Gastrocnemius medialis (tissue), 4 donors: ENCODE data around the gene ALOX15. TPM values are rescaled to one million over a fixed set of nuclear protein-coding genes. Genes with fewer than 3 reads are reported as not detected.
"Not testable (repeated sequence)": the region's sequence is repeated elsewhere in the genome, so short reads cannot be mapped to it uniquely, and the experiment has no call there.

ENCODE experiments used
- ATAC-seq, 2 donors: fragments of 150-250 bp; one replicate each; pipeline ENCODE4 v1.9.1; 2016
- DNase-seq, 2 donors: peaks; one replicate each; pipeline ENCODE4 v3.0.0-alpha.2; 2019
- H3K27ac ChIP-seq, 4 donors: fragments of 200-600 bp; sonication (generic); 1 replicate in 1 of 4; 2 replicates in 3 of 4; pipeline ENCODE4 v1.5.1; 2016 to 2018; ENCODE audit warnings: mild to moderate bottlenecking in 2 of 4, moderate library complexity in 1 of 4
- H3K27me3 ChIP-seq, 3 donors: fragments of 200-600 bp; sonication (generic) in 2 of 3; 1 replicate in 1 of 3; 2 replicates in 2 of 3; pipeline versions ENCODE4 v1.5.1 to v1.6.0; 2016 to 2019; ENCODE audit warnings: mild to moderate bottlenecking in 1 of 3, moderate library complexity in 1 of 3
- H3K36me3 ChIP-seq, 2 donors: fragments of 200-600 bp; sonication (generic) in 1 of 2; one replicate each; pipeline ENCODE4 v1.5.1; 2017 to 2018
- H3K4me1 ChIP-seq, 2 donors: fragments of 200-600 bp; sonication (generic) in 1 of 2; one replicate each; pipeline ENCODE4 v1.5.1; 2016 to 2017; ENCODE audit warnings: mild to moderate bottlenecking in 2 of 2
- H3K4me3 ChIP-seq, 4 donors: fragments of 200-600 bp; sonication (generic) in 3 of 4; 1 replicate in 1 of 4; 2 replicates in 3 of 4; pipeline ENCODE4 v1.5.1; 2016 to 2019; ENCODE audit warnings: mild to moderate bottlenecking in 2 of 4
- H3K9me3 ChIP-seq, 3 donors: fragments of 200-600 bp; sonication (generic) in 2 of 3; 1 replicate in 1 of 3; 2 replicates in 2 of 3; pipeline ENCODE4 v1.5.1; 2016 to 2019
- CTCF ChIP-seq, 5 experiments: fragments of 450-650 bp in 3 of 5; fragments of 200-600 bp in 2 of 5; sonication (generic) in 2 of 5; IDR thresholded peaks in 4 of 5; conservative IDR thresholded peaks in 1 of 5; 1 replicate in 4 of 5; 2 replicates in 1 of 5; pipeline ENCODE4 v1.5.1; 2016 to 2019; ENCODE audit warnings: antibody characterized with exemption in 5 of 5, mild to moderate bottlenecking in 3 of 5, moderate library complexity in 3 of 5
- POLR2A ChIP-seq, 2 donors: fragments of 450-650 bp; IDR thresholded peaks; one replicate each; pipeline ENCODE4 v1.6.1; 2017; ENCODE audit warnings: antibody characterized with exemption in 2 of 2, mild to moderate bottlenecking in 2 of 2, moderate library complexity in 2 of 2
- in situ Hi-C, 4 donors: fragments of 200-750 bp; cut with MboI; loops; one replicate each; pipeline versions ENCODE4 v1.15.0 to v1.8.0; 2017; ENCODE audit warnings: low sequenced_read_pairs in 4 of 4
- intact Hi-C: fragments of 100-400 bp; cut with DNase I; formaldehyde crosslinking; loops from one replicate; pipeline ENCODE4 v1.15.1; 2023; ENCODE audit warnings: low total_unique reads
- total RNA-seq, 4 donors: library from RNA; depleted of rRNA; stranded (reverse); fragments of >200 nt; gene quantifications; one replicate each; pipeline versions ENCODE4 v1.1.0 to v1.2.3, GENCODE V29; 2016

ALOX15 gene
- total RNA-seq, 4 donors from 2014 or later, result not detected

- no peaks in the 10 kb centered on the region for H3K9me3 ChIP-seq
- peak; percentile 78 to 92 for ATAC-seq
- peak overlapping the region in 2 of 4 donors; percentile 15 to 32 for H3K4me3 ChIP-seq
- H3K27ac ChIP-seq, result peak overlapping the region; percentile 85 to 88 (median 85)
- no peaks in the 10 kb centered on the region for H3K27me3 ChIP-seq
- intact Hi-C loops (no loop called here), in situ Hi-C loops (loop anchor here in 3 of 4 donors (5.0 to 25.0 kb wide), 2 partner anchors 58 to 188 kb away; partner anchors contain the start of gene SPNS3 (in 2 of the 3))
- peak; percentile 29 to 54 for DNase-seq
- no peaks in the 10 kb centered on the region for H3K36me3 ChIP-seq
- peaks cover 14 to 24% of the 10 kb centered on the region in 2 donors for H3K4me1 ChIP-seq
- TF ChIP-seq POLR2A (IDR thresholded peaks at IDR 0.05), result peak in 1 of 2 donors; percentile 59
- TF ChIP-seq CTCF (IDR thresholded peaks at IDR 0.05 in 4 of 5, conservative IDR thresholded peaks at IDR 0.05 in 1 of 5), result no peak
These were observed 16.3 kb downstream of the ALOX15 start for GRCh38 chr17:4625181-4625617.

- H3K9me3 ChIP-seq, H3K27me3 ChIP-seq, H3K4me3 ChIP-seq, H3K36me3 ChIP-seq, intact Hi-C loops, DNase-seq: not testable (repeated sequence)
- in situ Hi-C loops, result loop anchor here in 1 of 4 donors (5.0 kb wide), 1 partner anchor 57 kb away; no protein-coding TSS in a partner anchor
- H3K4me1 ChIP-seq, result peaks cover 14 to 24% of the 10 kb centered on the region in 2 donors
- peak in 1 of 2 donors; percentile 7 for ATAC-seq
- H3K27ac ChIP-seq, result peak overlapping the region; percentile 85 to 88 (median 85)
These were observed 17.0 kb downstream of the ALOX15 start for GRCh38 chr17:4624451-4624911.

GRCh38 chr17:4623249-4623648 lies 18.2 kb downstream of the ALOX15 start:
- no peak overlapping the region for H3K4me3 ChIP-seq
- H3K9me3 ChIP-seq, result no peaks in the 10 kb centered on the region
- ATAC-seq, result no peak
- no peaks in the 10 kb centered on the region for H3K36me3 ChIP-seq
- H3K27me3 ChIP-seq, result no peaks in the 10 kb centered on the region
- H3K27ac ChIP-seq, result peak overlapping the region; percentile 41 to 88 (median 85)
- intact Hi-C loops, result no loop called here
- peaks cover 19 to 28% of the 10 kb centered on the region in 2 donors for H3K4me1 ChIP-seq
- in situ Hi-C loops, result loop anchor here in 1 of 4 donors (5.0 kb wide), 1 partner anchor 56 kb away; no protein-coding TSS in a partner anchor
- no peak for DNase-seq
- TF ChIP-seq POLR2A (IDR thresholded peaks at IDR 0.05), result no peak
- TF ChIP-seq CTCF (IDR thresholded peaks at IDR 0.05 in 4 of 5, conservative IDR thresholded peaks at IDR 0.05 in 1 of 5), result no peak

GRCh38 chr17:4622375-4622774 lies 19.1 kb downstream of the ALOX15 start:
- ATAC-seq (no peak), DNase-seq (no peak)
- peaks cover 21 to 36% of the 10 kb centered on the region in 2 donors for H3K4me1 ChIP-seq
- H3K36me3 ChIP-seq, result no peaks in the 10 kb centered on the region
- H3K9me3 ChIP-seq, result no peaks in the 10 kb centered on the region
- in situ Hi-C loops, result loop anchor here in 1 of 4 donors (5.0 kb wide), 1 partner anchor 55 kb away; no protein-coding TSS in a partner anchor
- TF ChIP-seq POLR2A (IDR thresholded peaks at IDR 0.05) (no peak), CTCF (IDR thresholded peaks at IDR 0.05 in 4 of 5, conservative IDR thresholded peaks at IDR 0.05 in 1 of 5) (no peak)
- H3K4me3 ChIP-seq, result no peak overlapping the region
- no peaks in the 10 kb centered on the region for H3K27me3 ChIP-seq
- H3K27ac ChIP-seq, result peak overlapping the region in 2 of 4 donors; percentile 85 to 88
- intact Hi-C loops, result no loop called here

DNA sequence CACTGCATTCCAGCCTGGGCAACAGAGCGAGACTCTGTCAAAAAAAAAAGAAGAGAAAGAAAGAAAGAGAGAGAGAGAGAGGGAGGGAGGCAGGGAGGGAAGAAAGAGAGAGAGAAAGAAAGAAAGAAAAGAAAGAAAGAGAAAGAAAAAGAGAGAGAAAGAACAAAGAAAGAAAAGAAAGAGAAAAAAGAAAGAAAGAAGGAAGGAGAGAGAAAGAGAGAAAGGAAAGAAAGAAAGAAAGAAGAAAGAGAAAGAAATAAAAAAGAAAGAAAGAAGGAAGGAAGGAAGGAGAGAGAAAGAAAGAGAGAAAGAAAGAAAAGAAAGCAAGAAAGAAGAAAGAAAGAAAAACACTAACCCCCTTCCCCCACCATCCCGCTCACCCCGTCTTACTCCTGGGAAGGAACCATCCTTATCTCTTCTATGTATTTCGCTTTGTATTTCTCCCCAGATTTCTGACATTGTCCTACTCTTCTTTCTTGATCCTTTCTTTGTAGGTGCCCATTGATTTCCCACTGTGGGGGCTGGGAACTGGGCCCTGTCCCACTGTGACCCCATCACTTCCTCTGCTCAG lies 20.9 kb downstream of the ALOX15 start:
- Histone ChIP-seq H3K27ac (peak overlapping the region in 2 of 4 donors; percentile 42 to 52), H3K36me3 (no peaks in the 10 kb centered on the region), H3K27me3 (no peaks in the 10 kb centered on the region), H3K4me1 (peaks cover 19 to 41% of the 10 kb centered on the region in 2 donors), H3K4me3 (no peak overlapping the region), H3K9me3 (no peaks in the 10 kb centered on the region)
- TF ChIP-seq POLR2A (IDR thresholded peaks at IDR 0.05) (no peak), CTCF (IDR thresholded peaks at IDR 0.05 in 4 of 5, conservative IDR thresholded peaks at IDR 0.05 in 1 of 5) (no peak)
- ATAC-seq, result no peak
- in situ Hi-C loops, result loop anchor here in 1 of 4 donors (5.0 kb wide), 1 partner anchor 53 kb away; no protein-coding TSS in a partner anchor
- no peak for DNase-seq
- intact Hi-C loops, result no loop called here
